Heart left ventricle (tissue), 16 donors: ENCODE data around the gene EVX2. TPM values are rescaled to one million over a fixed set of nuclear protein-coding genes. Genes with fewer than 3 reads are reported as not detected.

Experiments
- ATAC-seq, 4 donors: fragments of 200-7000 bp; cut with Tn5 transposase; one replicate each; pipeline ENCODE4 v1.9.1; 2020 to 2022; ENCODE audit warnings: moderate library complexity in 4 of 4, mild to moderate bottlenecking in 3 of 4, moderate number of reproducible peaks in 1 of 4
- DNase-seq, 5 donors: peaks; one replicate each; pipeline ENCODE4 v3.0.0-alpha.2; 2020
- H3K27ac ChIP-seq, 12 donors: fragments of 200-600 bp; sonication (generic) in 4 of 12; one replicate each; pipeline versions ENCODE4 v1.5.0 to v1.8.0; 2016 to 2022; ENCODE audit warnings: mild to moderate bottlenecking in 2 of 12
- H3K27me3 ChIP-seq, 9 donors: fragments of 200-600 bp; sonication (generic) in 2 of 9; one replicate each; pipeline versions ENCODE4 v1.5.1 to v1.8.0; 2016 to 2022; ENCODE audit warnings: mild to moderate bottlenecking in 3 of 9
- H3K36me3 ChIP-seq, 9 donors: fragments of 200-600 bp; sonication (generic) in 2 of 9; one replicate each; pipeline versions ENCODE4 v1.5.0 to v1.8.0; 2018 to 2022; ENCODE audit warnings: mild to moderate bottlenecking in 2 of 9
- H3K4me1 ChIP-seq, 12 donors: fragments of 200-600 bp; sonication (generic) in 4 of 12; one replicate each; pipeline versions ENCODE4 v1.5.0 to v1.8.0; 2016 to 2022; ENCODE audit warnings: mild to moderate bottlenecking in 3 of 12
- H3K4me3 ChIP-seq, 12 donors: fragments of 200-600 bp; sonication (generic) in 4 of 12; one replicate each; pipeline versions ENCODE4 v1.5.0 to v1.8.0; 2017 to 2022; ENCODE audit warnings: mild to moderate bottlenecking in 9 of 12, moderate library complexity in 4 of 12
- H3K9me3 ChIP-seq, 12 donors: fragments of 200-600 bp; sonication (generic) in 4 of 12; one replicate each; pipeline versions ENCODE4 v1.5.0 to v1.8.0; 2016 to 2022; ENCODE audit warnings: mild to moderate bottlenecking in 1 of 12
- POLR2A ChIP-seq, 2 donors: fragments of 450-650 bp; IDR thresholded peaks; one replicate each; pipeline ENCODE4 v1.6.1; 2017; ENCODE audit warnings: antibody characterized with exemption in 2 of 2, mild to moderate bottlenecking in 2 of 2, moderate library complexity in 2 of 2
- WGBS, 4 donors: extraction: QIAGEN DNeasy Blood & Tissue Kit in 2 of 4; methylation state at CpG; one replicate each; pipeline versions ENCODE4 v1.1.5 to v1.1.7; 2013 to 2018; 5-methylcytosine and 5-hydroxymethylcytosine counted together
- intact Hi-C, 10 donors: fragments of 100-400 bp; cut with DNase I; formaldehyde crosslinking; loops; one replicate each; pipeline versions ENCODE4 v1.11.1 to v1.14.2; 2022
- polyA plus RNA-seq, 2 donors: library from polyadenylated mRNA; stranded (reverse); fragments of 200-250 nt; gene quantifications; one replicate each; pipeline ENCODE4 v1.2.3, GENCODE V29; 2013
- total RNA-seq, 9 donors: library from RNA; depleted of rRNA in 2 of 9; stranded (reverse); fragments of >200 nt in 2 of 9; fragmentation: NEBNext Ultra II Directional in 3 of 9; extraction: Animal tissue kit (Norgen Biotek cat#: 25700) in 3 of 9; gene quantifications; one replicate each; pipeline versions ENCODE4 v1.1.0 to v1.2.4, GENCODE V29; 2016 to 2023
- TF ChIP-seq, protein P1 (sequence below), 12 donors: fragments of 200-600 bp; sonication (generic) in 4 of 12; IDR thresholded peaks; one replicate each; pipeline versions ENCODE4 v1.5.0 to v1.8.0; 2018 to 2022; ENCODE audit warnings: antibody characterized with exemption in 12 of 12, mild to moderate bottlenecking in 5 of 12
- donor health status: ischemic (EF 13 %, LVEDD 7.1; RV severe dilation, severe dysfunction).
- donor health status: healthy with polysubstance abuse.
- donor health status: DM: no; HTN: yes; CAD: no.
- donor health status: DM: no; HTN: no; CAD: no.
- donor health status: ischemic (EF 25% LVEDD 6.9; RV normal size, moderate dysfunction).
- donor health status: ischemic (EF 25% LVEDD 5.7; RV mildly dilated, moderate dysfunction).
- donor health status: healthy.
- donor health status: DM: yes; HTN: yes; CAD: no.
- donor health status: ischemic (EF 35%, LVEDD 5.7; RV mildly dilated, moderate dysfunction).
- donor health status: nonischemic (EF 11% LVEDD 7.7; RV severe dilation, severe dysfunction).
- donor health status: DM: yes; HTN: yes; CAD: no.
- donor health status: PGD.
- donor health status: ischemic (EF 29% LVEDD 5.4; RV normal size, mild dysfunction).
- donor health status: nonischemic (EF 23%, LVEDD 6.1; RV moderate dilation, normal function).

Gene EVX2
- total and polyA plus RNA-seq, 11 donors = 0.06 TPM; not detected in 10

DNA sequence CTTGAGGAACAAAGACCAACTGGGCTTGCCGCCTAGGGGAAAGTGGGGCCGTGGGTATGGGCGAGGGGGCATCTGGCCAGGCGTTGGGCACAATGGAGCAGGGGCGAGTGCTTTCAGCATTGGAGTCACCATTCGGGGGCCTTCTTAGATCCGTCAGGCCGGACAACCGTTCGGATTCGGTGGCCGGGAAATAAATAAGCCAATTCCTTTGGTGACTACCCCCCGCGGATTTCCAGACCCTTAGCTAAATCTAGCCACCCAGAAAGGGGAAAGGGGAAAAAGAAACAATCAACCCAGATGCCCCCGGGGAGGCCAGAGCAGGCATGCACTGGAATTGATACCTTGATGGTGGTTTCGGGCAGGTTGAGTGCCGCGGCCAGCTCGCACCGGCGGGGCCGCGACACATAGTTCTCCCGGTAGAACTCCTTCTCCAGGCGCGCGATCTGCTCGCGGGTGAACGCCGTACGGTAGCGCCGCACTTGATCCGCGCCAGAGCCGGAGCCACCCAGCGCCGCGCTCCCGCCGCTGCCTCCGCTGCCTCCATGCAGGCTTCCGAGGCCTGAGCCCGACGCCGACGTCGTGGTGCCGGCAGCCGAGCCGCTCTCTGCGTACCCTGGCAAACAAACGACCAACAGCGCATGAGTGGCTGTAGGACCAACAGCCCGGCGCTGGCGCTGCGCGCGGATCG, 1.8 kb downstream of the EVX2 start:
- intact Hi-C loops = loop anchor here in 4 of 10 donors (2.0 to 10.0 kb wide), 4 partner anchors 80 to 667 kb away; partner anchors contain the start of gene LNPK (in 1 of the 4)
- ATAC-seq (no peak), DNase-seq (no peak)
- no peaks in the 10 kb centered on the region for H3K36me3 ChIP-seq
- 4 to 7% (median 7%) methylated on average over 20 to 62 of the region's 62 CpGs for WGBS, 4 donors
- peaks cover 0 to 8% (median 0%) of the 10 kb centered on the region in 12 donors for H3K9me3 ChIP-seq
- H3K27me3 ChIP-seq = peaks cover 88 to 99% (median 96%) of the 10 kb centered on the region in 9 donors
- TF ChIP-seq POLR2A (IDR thresholded peaks at IDR 0.05) = no peak
- TF ChIP-seq, protein P1, sequence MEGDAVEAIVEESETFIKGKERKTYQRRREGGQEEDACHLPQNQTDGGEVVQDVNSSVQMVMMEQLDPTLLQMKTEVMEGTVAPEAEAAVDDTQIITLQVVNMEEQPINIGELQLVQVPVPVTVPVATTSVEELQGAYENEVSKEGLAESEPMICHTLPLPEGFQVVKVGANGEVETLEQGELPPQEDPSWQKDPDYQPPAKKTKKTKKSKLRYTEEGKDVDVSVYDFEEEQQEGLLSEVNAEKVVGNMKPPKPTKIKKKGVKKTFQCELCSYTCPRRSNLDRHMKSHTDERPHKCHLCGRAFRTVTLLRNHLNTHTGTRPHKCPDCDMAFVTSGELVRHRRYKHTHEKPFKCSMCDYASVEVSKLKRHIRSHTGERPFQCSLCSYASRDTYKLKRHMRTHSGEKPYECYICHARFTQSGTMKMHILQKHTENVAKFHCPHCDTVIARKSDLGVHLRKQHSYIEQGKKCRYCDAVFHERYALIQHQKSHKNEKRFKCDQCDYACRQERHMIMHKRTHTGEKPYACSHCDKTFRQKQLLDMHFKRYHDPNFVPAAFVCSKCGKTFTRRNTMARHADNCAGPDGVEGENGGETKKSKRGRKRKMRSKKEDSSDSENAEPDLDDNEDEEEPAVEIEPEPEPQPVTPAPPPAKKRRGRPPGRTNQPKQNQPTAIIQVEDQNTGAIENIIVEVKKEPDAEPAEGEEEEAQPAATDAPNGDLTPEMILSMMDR (IDR thresholded peaks at IDR 0.05) = peak in 1 of 12 donors; percentile 7
- peak overlapping the region in 1 of 12 donors; percentile 3 for H3K4me3 ChIP-seq
- peaks cover 0 to 52% (median 17%) of the 10 kb centered on the region in 12 donors for H3K4me1 ChIP-seq
- H3K27ac ChIP-seq = peak overlapping the region in 1 of 12 donors; percentile 84

DNA sequence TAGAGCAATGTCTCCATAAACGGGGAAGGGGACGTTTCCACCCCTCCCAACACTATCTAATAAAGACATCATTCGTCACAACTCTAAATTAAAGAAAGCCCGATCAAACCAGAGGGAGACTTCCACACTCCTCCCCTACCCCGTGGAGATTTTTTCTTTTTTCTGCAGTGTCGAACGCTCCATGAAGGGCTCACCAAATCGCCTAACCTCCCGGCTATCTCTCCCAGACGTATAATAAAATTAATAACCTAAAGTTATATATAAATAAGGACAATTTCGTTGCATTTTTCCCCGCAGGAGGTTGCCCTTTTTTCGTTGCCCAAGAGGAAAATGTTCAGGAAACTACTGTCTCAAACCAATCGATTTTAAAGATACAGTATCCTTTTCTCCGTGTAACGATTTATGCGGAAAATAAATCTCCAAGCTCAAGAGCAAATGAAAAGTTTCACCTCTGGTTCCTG, 2.4 kb downstream of the EVX2 start:
- Histone ChIP-seq H3K36me3 (no peaks in the 10 kb centered on the region), H3K9me3 (peaks cover 0 to 8% (median 0%) of the 10 kb centered on the region in 12 donors), H3K4me1 (peaks cover 0 to 52% (median 17%) of the 10 kb centered on the region in 12 donors), H3K27ac (peak overlapping the region in 1 of 12 donors; percentile 84), H3K27me3 (peaks cover 90 to 99% (median 97%) of the 10 kb centered on the region in 9 donors), H3K4me3 (no peak overlapping the region)
- intact Hi-C loops = loop anchor here in 4 of 10 donors (2.0 to 10.0 kb wide), 4 partner anchors 79 to 667 kb away; partner anchors contain the start of gene LNPK (in 1 of the 4)
- ATAC-seq (no peak), DNase-seq (no peak)
- 5 to 12% (median 8%) methylated on average over 17 of the region's 17 CpGs for WGBS, 4 donors
- no peak for TF ChIP-seq POLR2A (IDR thresholded peaks at IDR 0.05)
- TF ChIP-seq, protein P1 (IDR thresholded peaks at IDR 0.05) = no peak

DNA sequence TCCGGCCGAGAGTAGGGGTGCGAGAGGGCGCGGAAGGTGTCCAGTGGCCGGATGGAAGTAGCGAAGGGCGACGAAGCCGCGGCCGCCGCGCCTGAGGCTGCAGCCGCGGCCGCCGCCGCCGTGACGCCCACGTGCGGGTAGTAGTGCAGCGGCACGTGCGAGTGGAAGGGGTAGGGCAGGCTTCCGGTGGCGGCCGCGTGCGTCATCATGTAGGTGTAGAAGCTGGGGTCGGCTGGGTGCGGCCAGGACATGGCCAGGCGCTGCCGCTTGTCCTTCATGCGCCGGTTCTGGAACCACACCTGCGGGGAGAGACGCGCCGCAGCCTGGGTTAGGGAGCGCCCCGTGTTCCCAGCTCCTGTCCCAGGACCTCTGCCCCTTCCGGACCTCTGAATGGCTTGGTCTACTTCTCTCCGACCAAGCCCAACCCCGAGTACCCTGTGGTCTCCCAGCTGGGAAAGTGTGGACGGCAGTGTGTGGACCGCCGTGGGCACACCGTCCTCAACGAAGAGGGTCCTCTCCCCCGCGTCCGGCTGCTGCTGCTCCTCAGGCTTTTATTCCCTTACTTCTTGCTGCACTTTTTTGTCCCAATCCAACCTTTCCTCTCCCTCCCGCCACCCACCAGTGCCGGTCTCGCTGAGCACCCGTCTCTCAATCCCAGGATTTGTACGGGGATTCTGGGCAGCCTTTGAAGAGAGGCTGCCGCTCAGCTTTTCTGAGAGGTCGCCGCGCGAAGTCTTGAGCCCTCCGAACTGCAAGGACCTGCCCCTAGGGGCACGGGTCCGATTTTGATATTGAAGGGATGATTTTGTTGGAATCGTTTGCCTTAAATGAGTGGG, 3.0 kb downstream of the EVX2 start:
- H3K4me1 ChIP-seq = peaks cover 0 to 45% (median 15%) of the 10 kb centered on the region in 12 donors

More for the DNA sequence above, 3.0 kb downstream of the EVX2 start:
- Histone ChIP-seq H3K4me3 (peak overlapping the region in 8 of 12 donors; percentile 1 to 40 (median 15)), H3K36me3 (no peaks in the 10 kb centered on the region), H3K27me3 (peaks cover 90 to 99% (median 97%) of the 10 kb centered on the region in 9 donors), H3K27ac (peak overlapping the region in 1 of 12 donors; percentile 84), H3K9me3 (peaks cover 0 to 8% (median 0%) of the 10 kb centered on the region in 12 donors)
- peak in 1 of 5 donors; percentile 56 for DNase-seq
- WGBS, 4 donors = 4 to 8% (median 5%) methylated on average over 44 to 68 of the region's 68 CpGs
- TF ChIP-seq, protein P1 (IDR thresholded peaks at IDR 0.05) = no peak
- TF ChIP-seq POLR2A (IDR thresholded peaks at IDR 0.05) = no peak
- peak in 1 of 4 donors; percentile 36 for ATAC-seq
- intact Hi-C loops = loop anchor here in 4 of 10 donors (2.0 to 10.0 kb wide), 4 partner anchors 78 to 666 kb away; partner anchors contain the start of gene LNPK (in 1 of the 4)
